ENCODE measurements around the gene KSR2.

DNA sequence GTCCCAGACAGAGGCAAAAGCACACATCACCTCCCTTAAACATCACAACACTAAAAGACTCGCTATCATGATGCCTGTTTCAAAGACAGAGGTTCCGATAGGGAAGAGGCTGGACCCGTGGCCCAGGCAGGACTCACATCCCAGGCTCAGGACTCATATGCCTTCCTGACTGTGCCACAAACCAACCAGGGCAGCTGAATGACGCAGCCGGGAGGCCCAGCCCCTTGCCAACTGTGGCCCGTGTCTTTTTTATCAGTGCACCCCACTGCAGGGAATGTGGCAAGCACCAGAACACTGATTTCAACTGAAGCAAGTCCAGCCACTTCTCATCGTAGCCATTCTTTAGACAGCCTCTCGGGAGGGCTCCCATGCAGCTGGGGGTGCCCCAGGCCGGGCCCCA is 132.3 kb downstream of the KSR2 start:
- TF ChIP-seq POLR2A (IDR thresholded peaks at IDR 0.05; ENCODE audit: low read depth, low read length) (no peak), POLR2AphosphoS5 (IDR thresholded peaks at IDR 0.05; ENCODE audit: low read depth, low read length) (no peak), TAF1 (IDR thresholded peaks at IDR 0.05; ENCODE audit: borderline replicate concordance, low read depth, low read length) (no peak)

Data from GM12892 (cell line).